ENCODE measurements around the gene LETM1.

The LETM1 gene

GRCh38 chr4:1882850-1883271 lies 26.9 kb upstream of the LETM1 start:
- Histone ChIP-seq H3K9me3 (replicated peaks in 1 of 11) (peaks cover 0 to 18% (median 0%) of the 10 kb centered on the region in 11 experiments; a peak in 10 of 22 replicates), H4K20me1 (peaks cover 33 to 100% (median 98%) of the 10 kb centered on the region in 11 experiments; a peak in 21 of 22 replicates), H3K36me3 (peaks cover 0 to 37% (median 16%) of the 10 kb centered on the region in 11 experiments; a peak in 14 of 22 replicates), H3K4me2 (no peak overlapping the region), H3K27me3 (no peaks in the 10 kb centered on the region), H3K4me1 (peaks cover 8 to 57% (median 42%) of the 10 kb centered on the region in 10 experiments), H3K4me3 (no peak overlapping the region), H3K27ac (peak overlapping the region in 1 of 11 experiments; percentile 21; a peak in 1 of 22 replicates), H3K9ac (no peak overlapping the region)
- TF ChIP-seq Cebpa-rat (IDR thresholded peaks at IDR 0.05): no peak

GRCh38 chr4:1880332-1880731 lies 24.4 kb upstream of the LETM1 start:
- Histone ChIP-seq H3K9ac (no peak overlapping the region), H3K9me3 (replicated peaks in 1 of 11) (peaks cover 0 to under 1% (median 0%) of the 10 kb centered on the region in 11 experiments; a peak in 1 of 22 replicates), H4K20me1 (peaks cover 26 to 100% (median 98%) of the 10 kb centered on the region in 11 experiments; a peak in 21 of 22 replicates), H3K27ac (peak overlapping the region in 1 of 11 experiments; percentile 15; a peak in 1 of 22 replicates), H3K4me2 (peak overlapping the region in 5 of 11 experiments; percentile 2 to 43 (median 17); a peak in 1 of 22 replicates), H3K27me3 (no peaks in the 10 kb centered on the region), H3K36me3 (peaks cover 0 to 40% (median 21%) of the 10 kb centered on the region in 11 experiments; a peak in 12 of 22 replicates), H3K4me3 (no peak overlapping the region), H3K4me1 (peaks cover 0 to 49% (median 38%) of the 10 kb centered on the region in 10 experiments; a peak in 18 of 20 replicates)
- no peak for TF ChIP-seq Cebpa-rat (IDR thresholded peaks at IDR 0.05)

- peak overlapping the region in 1 of 11 experiments; percentile 15; a peak in 2 of 22 replicates for H3K27ac ChIP-seq
- H3K4me3 ChIP-seq: no peak overlapping the region
- H3K9me3 ChIP-seq (replicated peaks in 1 of 11): no peaks in the 10 kb centered on the region
- peak overlapping the region; percentile 3 to 53 (median 27); a peak in 15 of 22 replicates for H3K4me2 ChIP-seq
- peaks cover 26 to 100% (median 98%) of the 10 kb centered on the region in 11 experiments; a peak in 21 of 22 replicates for H4K20me1 ChIP-seq
- H3K9ac ChIP-seq: no peak overlapping the region
- peaks cover 0 to 40% (median 22%) of the 10 kb centered on the region in 11 experiments; a peak in 11 of 22 replicates for H3K36me3 ChIP-seq
- H3K27me3 ChIP-seq: no peaks in the 10 kb centered on the region
- no peak for TF ChIP-seq Cebpa-rat (IDR thresholded peaks at IDR 0.05)
- peaks cover 0 to 49% (median 37%) of the 10 kb centered on the region in 10 experiments; a peak in 19 of 20 replicates for H3K4me1 ChIP-seq
Observed at GRCh38 chr4:1879485-1879884, 23.5 kb upstream of the LETM1 start.

- Histone ChIP-seq H3K4me1 (peaks cover 26 to 62% (median 49%) of the 10 kb centered on the region in 10 experiments), H3K27ac (no peak overlapping the region; a peak in 1 of 22 replicates), H3K27me3 (no peaks in the 10 kb centered on the region), H3K9ac (0 out of 22 replicates have a peak overlapping the region, but pooled peaks of 1 of the 11 experiments have one; percentile 93), H3K36me3 (peaks cover 0 to 15% (median 8%) of the 10 kb centered on the region in 11 experiments; a peak in 8 of 22 replicates), H3K9me3 (replicated peaks in 1 of 11) (no peaks in the 10 kb centered on the region), H3K4me3 (no peak overlapping the region), H4K20me1 (peaks cover 6 to 65% (median 59%) of the 10 kb centered on the region in 11 experiments; a peak in 21 of 22 replicates), H3K4me2 (peak overlapping the region; percentile 70 to 97 (median 92); a peak in 17 of 22 replicates)
- no peak for TF ChIP-seq Cebpa-rat (IDR thresholded peaks at IDR 0.05)
Observed at GRCh38 chr4:1874201-1874600, 18.2 kb upstream of the LETM1 start.

- Histone ChIP-seq H3K4me1 (peaks cover 26 to 59% (median 45%) of the 10 kb centered on the region in 10 experiments), H3K9ac (peak overlapping the region in 2 of 11 experiments; percentile 93 to 97; a peak in 2 of 22 replicates)
- no peak for TF ChIP-seq Cebpa-rat (IDR thresholded peaks at IDR 0.05)
Observed at GRCh38 chr4:1873776-1874175, 17.8 kb upstream of the LETM1 start.

GRCh38 chr4:1873291-1873690 lies 17.3 kb upstream of the LETM1 start:
- H3K4me3 ChIP-seq: peak overlapping the region in 5 of 10 experiments; percentile 89 to 97 (median 96); a peak in 8 of 20 replicates

More at GRCh38 chr4:1873776-1874175, 17.8 kb upstream of the LETM1 start:
- Histone ChIP-seq H3K27ac (peak overlapping the region in 2 of 11 experiments; percentile 93 to 96; a peak in 1 of 22 replicates), H3K27me3 (no peaks in the 10 kb centered on the region), H3K9me3 (replicated peaks in 1 of 11) (no peaks in the 10 kb centered on the region), H3K4me2 (peak overlapping the region; percentile 70 to 97 (median 92); a peak in 21 of 22 replicates), H3K36me3 (peaks cover 0 to 14% (median 8%) of the 10 kb centered on the region in 11 experiments; a peak in 8 of 22 replicates), H4K20me1 (peaks cover 4 to 60% (median 55%) of the 10 kb centered on the region in 11 experiments; a peak in 21 of 22 replicates), H3K4me3 (no peak overlapping the region)

GRCh38 chr4:1872870-1873269 lies 16.9 kb upstream of the LETM1 start:
- Histone ChIP-seq H3K9me3 (replicated peaks in 1 of 11) (no peaks in the 10 kb centered on the region), H3K4me1 (peaks cover 26 to 58% (median 42%) of the 10 kb centered on the region in 10 experiments), H3K4me2 (peak overlapping the region; percentile 70 to 97 (median 92)), H4K20me1 (peaks cover 0 to 53% (median 47%) of the 10 kb centered on the region in 11 experiments; a peak in 20 of 22 replicates), H3K4me3 (peak overlapping the region; percentile 89 to 97 (median 94)), H3K27ac (peak overlapping the region in 9 of 11 experiments; percentile 83 to 100 (median 95); a peak in 17 of 22 replicates), H3K27me3 (no peaks in the 10 kb centered on the region), H3K9ac (peak overlapping the region; percentile 89 to 99 (median 97); a peak in 20 of 22 replicates), H3K36me3 (peaks cover 0 to 12% (median 7%) of the 10 kb centered on the region in 11 experiments; a peak in 7 of 22 replicates)
- TF ChIP-seq Cebpa-rat (IDR thresholded peaks at IDR 0.05): no peak

More at GRCh38 chr4:1873291-1873690, 17.3 kb upstream of the LETM1 start:
- Histone ChIP-seq H3K27ac (peak overlapping the region in 8 of 11 experiments; percentile 83 to 100 (median 95); a peak in 13 of 22 replicates), H3K4me2 (peak overlapping the region; percentile 70 to 97 (median 92)), H3K9ac (peak overlapping the region in 9 of 11 experiments; percentile 93 to 99 (median 97); a peak in 15 of 22 replicates), H3K4me1 (peaks cover 26 to 58% (median 42%) of the 10 kb centered on the region in 10 experiments), H3K27me3 (no peaks in the 10 kb centered on the region), H4K20me1 (peaks cover 0 to 56% (median 50%) of the 10 kb centered on the region in 11 experiments; a peak in 21 of 22 replicates), H3K9me3 (replicated peaks in 1 of 11) (no peaks in the 10 kb centered on the region), H3K36me3 (peaks cover 0 to 12% (median 8%) of the 10 kb centered on the region in 11 experiments; a peak in 8 of 22 replicates)
- TF ChIP-seq Cebpa-rat (IDR thresholded peaks at IDR 0.05): no peak

GRCh38 chr4:1871471-1872021 lies 15.6 kb upstream of the LETM1 start:
- Histone ChIP-seq H3K27me3 (no peaks in the 10 kb centered on the region), H3K9me3 (replicated peaks in 1 of 11) (no peaks in the 10 kb centered on the region), H3K36me3 (peaks cover 0 to 7% (median 0%) of the 10 kb centered on the region in 11 experiments; a peak in 1 of 22 replicates), H3K9ac (peak overlapping the region; percentile 89 to 99 (median 97)), H4K20me1 (peaks cover 0 to 40% (median 34%) of the 10 kb centered on the region in 11 experiments; a peak in 17 of 22 replicates), H3K4me2 (peak overlapping the region; percentile 70 to 97 (median 92); a peak in 21 of 22 replicates), H3K27ac (peak overlapping the region; percentile 69 to 100 (median 95)), H3K4me3 (peak overlapping the region; percentile 89 to 97 (median 94)), H3K4me1 (peaks cover 26 to 47% (median 34%) of the 10 kb centered on the region in 10 experiments)
- TF ChIP-seq Cebpa-rat (IDR thresholded peaks at IDR 0.05): no peak
